SK-N-MC (cell line): ENCODE data around the gene RBM18.

Source experiments
- EZH2 ChIP-seq: fragments of 200-600 bp; sonication (generic); IDR thresholded peaks from one replicate; pipeline ENCODE4 v1.6.1; 2017; ENCODE audit warnings: antibody characterized with exemption
- FOXP2 ChIP-seq: optimal IDR thresholded peaks from 2 replicates; pipeline ENCODE3; 2011; ENCODE audit warnings: mild to moderate bottlenecking, moderate library complexity; ENCODE audit not compliant: insufficient read depth; ENCODE audit errors: extremely low read length, control extremely low read depth
- POLR2AphosphoS5 ChIP-seq: IDR thresholded peaks from 2 replicates; pipeline ENCODE4 v1.6.1; 2012; ENCODE audit warnings: mild to moderate bottlenecking, low read depth, low read length, borderline replicate concordance

DNA sequence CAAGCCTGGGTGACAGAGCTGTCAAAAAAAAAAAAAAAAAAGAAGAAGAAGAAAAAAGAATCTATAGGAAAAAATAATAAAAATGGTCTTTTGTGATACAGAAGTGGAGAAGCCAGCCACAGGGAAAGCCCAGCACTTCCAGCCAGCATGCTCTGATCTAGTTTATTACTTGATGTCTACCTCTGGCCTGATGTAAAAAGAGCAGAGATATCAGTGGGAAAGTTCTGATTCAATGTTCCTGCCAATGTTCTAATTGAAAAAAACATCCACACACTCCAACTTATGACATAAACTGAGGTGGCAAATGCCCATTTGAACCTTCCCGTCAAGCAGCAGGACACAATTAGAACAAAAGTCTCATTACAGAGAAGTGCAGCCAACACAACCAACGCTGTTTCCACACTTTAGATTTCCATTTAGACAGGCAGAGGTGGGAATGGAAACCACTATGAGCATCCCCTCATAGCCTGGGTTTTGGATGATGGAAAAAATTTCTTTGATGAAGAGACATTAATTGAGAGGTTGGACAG lies 5.7 kb downstream of the RBM18 start:
- TF ChIP-seq POLR2AphosphoS5 = no peak
- no peak for TF ChIP-seq EZH2
- TF ChIP-seq FOXP2 = no peak
